DND-41 (cell line): ENCODE measurements around the gene RABGAP1L.
A peak's percentile ranks its signal among the peaks of the same experiment; 100 is the strongest.
"Not testable (repeated sequence)": the region's sequence is repeated elsewhere in the genome, so short reads cannot be mapped to it uniquely, and the experiment has no call there.

Experiments
- ATAC-seq: fragments of 200-7000 bp; cut with Tn5 transposase; 3 replicates; pipeline ENCODE4 v1.9.1; 2021; ENCODE audit warnings: low read depth; ENCODE audit not compliant: insufficient read depth
- DNase-seq: peaks from one replicate; pipeline ENCODE4 v3.0.0-alpha.2; 2020
- H2AFZ ChIP-seq: 2 replicates; pipeline ENCODE4 v1.6.0; 2012; ENCODE audit warnings: low read depth, low read length
- H3K27ac ChIP-seq: 2 replicates; pipeline ENCODE4 v1.5.1; 2012; ENCODE audit warnings: low read length, inconsistent platforms
- H3K27me3 ChIP-seq: fragments of 200-600 bp; sonication (generic); 2 replicates; pipeline ENCODE4 v1.6.0; 2012; ENCODE audit warnings: low read length, mild to moderate bottlenecking, inconsistent platforms; ENCODE audit not compliant: insufficient read depth, poor library complexity
- H3K36me3 ChIP-seq: 2 replicates; pipeline ENCODE4 v1.5.1; 2012; ENCODE audit warnings: low read length, inconsistent platforms; ENCODE audit not compliant: insufficient read depth
- H3K4me1 ChIP-seq: 2 replicates; pipeline ENCODE4 v1.5.1; 2012; ENCODE audit warnings: mild to moderate bottlenecking, low read length; ENCODE audit not compliant: insufficient read depth
- H3K4me2 ChIP-seq: 2 replicates; pipeline ENCODE4 v1.6.0; 2012; ENCODE audit warnings: mild to moderate bottlenecking, moderate library complexity, low read length, inconsistent platforms; ENCODE audit not compliant: insufficient read depth
- H3K4me3 ChIP-seq, 2 experiments: fragments of 200-600 bp in 1 of 2; shearing (Covaris generic) in 1 of 2; 2 replicates each; pipeline ENCODE4 v1.5.1; 2012 to 2016; ENCODE audit warnings: inconsistent platforms in 2 of 2, low read length in 2 of 2, mild to moderate bottlenecking in 2 of 2, low read depth in 1 of 2, moderate library complexity in 1 of 2
- H3K79me2 ChIP-seq: 2 replicates; pipeline ENCODE4 v1.6.0; 2012; ENCODE audit warnings: low read length, inconsistent platforms; ENCODE audit not compliant: insufficient read depth
- H3K9ac ChIP-seq: 2 replicates; pipeline ENCODE4 v1.6.0; 2012; ENCODE audit warnings: low read depth, mild to moderate bottlenecking, inconsistent platforms, low read length, moderate library complexity
- H3K9me3 ChIP-seq: 2 replicates; pipeline ENCODE4 v1.5.1; 2012; ENCODE audit warnings: low read length, moderate library complexity, mild to moderate bottlenecking, inconsistent platforms; ENCODE audit not compliant: insufficient read depth, severe bottlenecking
- H4K20me1 ChIP-seq: 2 replicates; pipeline ENCODE4 v1.6.0; 2012; ENCODE audit warnings: low read length; ENCODE audit not compliant: insufficient read depth
- CTCF ChIP-seq: IDR thresholded peaks from 2 replicates; pipeline ENCODE4 v1.5.1; 2012; ENCODE audit warnings: borderline replicate concordance, low read length, moderate library complexity, mild to moderate bottlenecking; ENCODE audit not compliant: poor library complexity, severe bottlenecking; ENCODE audit errors: extremely low read depth
- EZH2 ChIP-seq: IDR thresholded peaks from 3 replicates; pipeline ENCODE4 v1.6.1; 2012; ENCODE audit warnings: borderline replicate concordance, low read depth, mild to moderate bottlenecking, moderate library complexity, low read length, inconsistent platforms; ENCODE audit not compliant: severe bottlenecking

RABGAP1L gene

GRCh38 chr1:174583316-174583715, 424.0 kb downstream of the RABGAP1L start:
- Histone ChIP-seq H3K4me2 (no peak overlapping the region), H3K79me2 (no peaks in the 10 kb centered on the region), H2AFZ (no peak overlapping the region), H4K20me1 (no peaks in the 10 kb centered on the region), H3K27ac (no peak overlapping the region), H3K4me3 (no peak overlapping the region), H3K9ac (no peak overlapping the region), H3K27me3 (no peaks in the 10 kb centered on the region), H3K36me3 (no peaks in the 10 kb centered on the region), H3K9me3 (no peaks in the 10 kb centered on the region), H3K4me1 (no peaks in the 10 kb centered on the region)
- ATAC-seq (no peak), DNase-seq (no peak)
- TF ChIP-seq CTCF: no peak
- no peak for TF ChIP-seq EZH2

DNA sequence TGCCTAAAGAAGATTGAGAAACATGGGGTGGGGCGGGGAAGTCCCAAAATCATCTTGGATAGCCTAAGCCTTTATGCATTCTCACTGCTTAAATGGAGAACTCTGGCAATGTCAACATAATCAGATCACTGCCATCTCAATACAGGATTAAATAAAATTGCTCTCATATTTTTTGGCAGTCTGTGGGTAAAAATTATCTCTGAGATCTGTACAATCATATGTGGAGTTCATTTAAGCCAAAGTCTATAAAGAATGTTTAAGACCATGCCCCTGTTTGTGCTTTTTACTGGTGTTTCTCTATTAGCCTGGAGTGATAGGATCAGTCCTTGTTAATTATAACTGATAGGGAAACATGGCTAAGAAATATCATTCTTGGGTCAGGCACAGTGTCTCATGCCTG, 424.8 kb downstream of the RABGAP1L start:
- ATAC-seq: no peak
- H3K9me3 ChIP-seq: no peaks in the 10 kb centered on the region

GRCh38 chr1:174588618-174589017, 429.3 kb downstream of the RABGAP1L start:
- H4K20me1 ChIP-seq, H3K4me2 ChIP-seq, ATAC-seq, H3K36me3 ChIP-seq, H2AFZ ChIP-seq, H3K9me3 ChIP-seq, H3K27ac ChIP-seq, H3K4me1 ChIP-seq, DNase-seq, H3K79me2 ChIP-seq, H3K9ac ChIP-seq, H3K27me3 ChIP-seq, H3K4me3 ChIP-seq: not testable (repeated sequence)

More for the DNA sequence above, 424.8 kb downstream of the RABGAP1L start:
- H4K20me1 ChIP-seq: no peaks in the 10 kb centered on the region
- H3K4me3 ChIP-seq: no peak overlapping the region
- H3K79me2 ChIP-seq: no peaks in the 10 kb centered on the region
- DNase-seq: no peak
- H3K9ac ChIP-seq: no peak overlapping the region
- TF ChIP-seq CTCF: no peak
- no peak for TF ChIP-seq EZH2
- no peaks in the 10 kb centered on the region for H3K4me1 ChIP-seq
- H3K27me3 ChIP-seq: no peaks in the 10 kb centered on the region
- H2AFZ ChIP-seq: no peak overlapping the region
- no peak overlapping the region for H3K27ac ChIP-seq
- no peak overlapping the region for H3K4me2 ChIP-seq
- no peaks in the 10 kb centered on the region for H3K36me3 ChIP-seq

- Histone ChIP-seq H4K20me1 (no peaks in the 10 kb centered on the region), H3K36me3 (no peaks in the 10 kb centered on the region), H3K9me3 (no peaks in the 10 kb centered on the region), H3K79me2 (no peaks in the 10 kb centered on the region), H3K4me1 (no peaks in the 10 kb centered on the region), H2AFZ (no peak overlapping the region), H3K9ac (no peak overlapping the region), H3K27me3 (no peaks in the 10 kb centered on the region), H3K27ac (no peak overlapping the region), H3K4me2 (no peak overlapping the region), H3K4me3 (no peak overlapping the region)
- TF ChIP-seq CTCF (no peak), EZH2 (no peak)
- DNase-seq (no peak), ATAC-seq (0 out of 3 replicates have a peak, but pooled peaks have one; percentile 53)
These were observed 445.9 kb downstream of the RABGAP1L start for GRCh38 chr1:174605198-174605597.
